IMR-90 (cell line): ENCODE results near the gene CERS6. TPM values are rescaled to one million over a fixed set of nuclear protein-coding genes. Genes with fewer than 3 reads are reported as not detected.

Experiments used
- ATAC-seq: fragments of 200-7000 bp; cut with Tn5 transposase; 2 replicates; pipeline ENCODE4 v1.9.1; 2020; ENCODE audit warnings: low read depth, mild to moderate bottlenecking, moderate library complexity
- BruUV-seq: library from RNA; stranded (reverse); fragments of 400-500 nt; replicated peaks from 2 replicates; lab custom pipeline; 2021; lab: Mats Ljungman, UMichigan
- CTCF ChIA-PET: fragments of 300-600 bp; formaldehyde crosslinking; extraction: SDS; loops from one replicate; lab custom pipeline; 2021; ENCODE audit warnings: antibody characterized with exemption; lab: Yijun Ruan, JAX
- POLR2A ChIA-PET: fragments of 300-600 bp; sonication (Branson Sonifier 250); formaldehyde crosslinking; loops from one replicate; lab custom pipeline; 2022; ENCODE audit warnings: antibody characterized with exemption; ENCODE audit not compliant: unreplicated experiment; lab: Charles Lee
- DNase-seq: peaks from one replicate; pipeline ENCODE4 v3.0.0; 2013
- H2AFZ ChIP-seq: replicated peaks from 2 replicates; pipeline ENCODE3; 2013; ENCODE audit warnings: low read length, mild to moderate bottlenecking; ENCODE audit not compliant: poor library complexity
- H2AK5ac ChIP-seq: 2 replicates; pipeline ENCODE4 v1.6.1; 2013; ENCODE audit warnings: low read depth, low read length, inconsistent platforms
- H2AK9ac ChIP-seq: replicated peaks from 2 replicates; pipeline ENCODE3; 2013; ENCODE audit warnings: mild to moderate bottlenecking, low read depth, low read length, moderate library complexity; ENCODE audit not compliant: poor library complexity
- H2BK120ac ChIP-seq: 2 replicates; pipeline ENCODE4 v1.6.1; 2013; ENCODE audit warnings: low read depth, low read length, inconsistent platforms
- H2BK15ac ChIP-seq: 3 replicates; pipeline ENCODE4 v1.6.1; 2013; ENCODE audit warnings: low read depth, low read length, inconsistent platforms
- H2BK20ac ChIP-seq: 2 replicates; pipeline ENCODE4 v1.6.1; 2013; ENCODE audit warnings: low read depth, mild to moderate bottlenecking, inconsistent platforms, low read length, moderate library complexity
- H2BK5ac ChIP-seq: 2 replicates; pipeline ENCODE4 v1.6.1; 2013; ENCODE audit warnings: mild to moderate bottlenecking, low read depth, low read length, inconsistent platforms; ENCODE audit not compliant: poor library complexity, severe bottlenecking
- H3K14ac ChIP-seq: replicated peaks from 2 replicates; pipeline ENCODE4 v1.6.1; 2013; ENCODE audit warnings: low read depth, low read length, inconsistent platforms
- H3K18ac ChIP-seq: 2 replicates; pipeline ENCODE4 v1.6.1; 2013; ENCODE audit warnings: low read depth, low read length, control low read depth
- H3K23ac ChIP-seq: 2 replicates; pipeline ENCODE4 v1.6.1; 2013; ENCODE audit warnings: low read depth, low read length, inconsistent platforms
- H3K27ac ChIP-seq: 2 replicates; pipeline ENCODE4 v1.5.1; 2013; ENCODE audit warnings: mild to moderate bottlenecking, control low read depth, low read length; ENCODE audit not compliant: insufficient read depth
- H3K27me3 ChIP-seq: 2 replicates; pipeline ENCODE4 v1.6.1; 2013; ENCODE audit warnings: low read length; ENCODE audit not compliant: control insufficient read depth, insufficient read depth
- H3K36me3 ChIP-seq: 2 replicates; pipeline ENCODE4 v1.6.1; 2013; ENCODE audit warnings: low read length, mixed read lengths; ENCODE audit not compliant: control insufficient read depth, insufficient read depth
- H3K4ac ChIP-seq: 2 replicates; pipeline ENCODE4 v1.6.1; 2013; ENCODE audit warnings: low read depth, low read length, inconsistent platforms
- H3K4me1 ChIP-seq: 2 replicates; pipeline ENCODE4 v1.6.1; 2013; ENCODE audit warnings: low read length, mixed read lengths; ENCODE audit not compliant: control insufficient read depth, insufficient read depth
- H3K4me2 ChIP-seq: 2 replicates; pipeline ENCODE4 v1.6.1; 2013; ENCODE audit warnings: low read depth, mild to moderate bottlenecking, control low read depth, low read length, moderate library complexity
- H3K4me3 ChIP-seq: 2 replicates; pipeline ENCODE4 v1.5.1; 2013; ENCODE audit warnings: low read depth, mild to moderate bottlenecking, control low read depth, low read length, moderate library complexity; ENCODE audit not compliant: insufficient read depth
- H3K56ac ChIP-seq: 2 replicates; pipeline ENCODE4 v1.6.1; 2013; ENCODE audit warnings: low read length, inconsistent platforms; ENCODE audit not compliant: insufficient read depth; ENCODE audit errors: extremely low read depth
- H3K79me1 ChIP-seq, 2 experiments: 2 replicates each; pipeline ENCODE4 v1.6.1; 2013; ENCODE audit warnings: low read length in 2 of 2, inconsistent platforms in 1 of 2, low read depth in 1 of 2
- H3K9ac ChIP-seq: 2 replicates; pipeline ENCODE4 v1.6.1; 2013; ENCODE audit warnings: low read depth, low read length, control low read depth
- H3K9me1 ChIP-seq: 2 replicates; pipeline ENCODE4 v1.6.1; 2013; ENCODE audit warnings: low read length, inconsistent platforms; ENCODE audit not compliant: insufficient read depth
- H3K9me3 ChIP-seq: 2 replicates; pipeline ENCODE4 v1.6.1; 2013; ENCODE audit warnings: low read length; ENCODE audit not compliant: control insufficient read depth, insufficient read depth
- H4K20me1 ChIP-seq: 2 replicates; pipeline ENCODE4 v1.6.1; 2013; ENCODE audit warnings: low read length, inconsistent platforms; ENCODE audit not compliant: insufficient read depth
- H4K5ac ChIP-seq: 2 replicates; pipeline ENCODE4 v1.6.1; 2013; ENCODE audit warnings: mild to moderate bottlenecking, low read depth, low read length, control low read depth
- H4K8ac ChIP-seq, 2 experiments: 2 replicates each; pipeline ENCODE4 v1.6.1; 2013; ENCODE audit warnings: low read depth in 2 of 2, low read length in 2 of 2, control low read depth in 1 of 2, inconsistent platforms in 1 of 2
- H4K91ac ChIP-seq: 2 replicates; pipeline ENCODE4 v1.6.1; 2013; ENCODE audit warnings: low read depth, low read length, inconsistent platforms; ENCODE audit not compliant: insufficient read depth
- BHLHE40 ChIP-seq: fragments of 150-350 bp; IDR thresholded peaks from 2 replicates; pipeline ENCODE4 v1.6.1; 2016; ENCODE audit warnings: mild to moderate bottlenecking, low read depth, low read length
- CEBPB ChIP-seq: IDR thresholded peaks from 2 replicates; pipeline ENCODE4 v1.6.1; 2012; ENCODE audit warnings: low read depth, low read length, improper control_type of control experiment
- CHD1 ChIP-seq: IDR thresholded peaks from 2 replicates; pipeline ENCODE4 v1.6.1; 2012; ENCODE audit warnings: low read depth, low read length, improper control_type of control experiment
- FOS ChIP-seq: fragments of 150-350 bp; IDR thresholded peaks from 2 replicates; pipeline ENCODE4 v1.6.1; 2016; ENCODE audit warnings: low read depth, low read length
- MAFK ChIP-seq: IDR thresholded peaks from 2 replicates; pipeline ENCODE4 v1.6.1; 2012; ENCODE audit warnings: low read depth, low read length, improper control_type of control experiment
- MAZ ChIP-seq: IDR thresholded peaks from 2 replicates; pipeline ENCODE4 v1.6.1; 2012; ENCODE audit warnings: low read depth, mild to moderate bottlenecking, low read length, improper control_type of control experiment, moderate library complexity, borderline replicate concordance
- MXI1 ChIP-seq: IDR thresholded peaks from 2 replicates; pipeline ENCODE4 v1.6.1; 2012; ENCODE audit warnings: low read depth, mild to moderate bottlenecking, low read length, moderate library complexity, borderline replicate concordance
- NFE2L2 ChIP-seq: fragments of 150-350 bp; IDR thresholded peaks from 2 replicates; pipeline ENCODE4 v1.6.1; 2016; ENCODE audit warnings: low read depth, mild to moderate bottlenecking, low read length
- POLR2A ChIP-seq: IDR thresholded peaks from 2 replicates; pipeline ENCODE4 v1.6.1; 2012; ENCODE audit warnings: mild to moderate bottlenecking, low read depth, low read length
- RAD21 ChIP-seq: IDR thresholded peaks from 2 replicates; pipeline ENCODE4 v1.6.1; 2012; ENCODE audit warnings: low read length, improper control_type of control experiment
- RCOR1 ChIP-seq: IDR thresholded peaks from 2 replicates; pipeline ENCODE4 v1.6.1; 2012; ENCODE audit warnings: mild to moderate bottlenecking, low read length, improper control_type of control experiment; ENCODE audit not compliant: insufficient replicate concordance
- SMC3 ChIP-seq: fragments of 150-350 bp; IDR thresholded peaks from 2 replicates; pipeline ENCODE4 v1.6.1; 2016; ENCODE audit warnings: low read depth, mild to moderate bottlenecking, antibody characterized with exemption, low read length, moderate library complexity
- WGBS, 2 experiments: methylation state at CpG; one replicate each; pipeline versions ENCODE4 v1.1.5 to v1.1.7; 2013; ENCODE audit warnings: missing lambda C conversion rate in 2 of 2; ENCODE audit not compliant: insufficient read length in 1 of 2; ENCODE audit errors: extremely low coverage in 2 of 2; 5-methylcytosine and 5-hydroxymethylcytosine counted together
- dilution Hi-C: fragments of 300-500 bp; cut with HindIII; formaldehyde crosslinking; loops from one replicate; pipeline ENCODE4 v1.14.3; 2018; ENCODE audit warnings: low sequenced_read_pairs; ENCODE audit not compliant: unreplicated experiment
- in situ Hi-C: fragments of 300-500 bp; cut with MboI; formaldehyde crosslinking; loops from 3 replicates; pipeline ENCODE4 v1.14.3; 2019; ENCODE audit warnings: low sequenced_read_pairs, inconsistent platforms, mixed read lengths
- intact Hi-C: fragments of 100-400 bp; cut with micrococcal nuclease; formaldehyde crosslinking; loops from 2 replicates; pipeline ENCODE4 v1.10.0; 2022
- polyA plus RNA-seq, 3 experiments: library from polyadenylated mRNA; depleted of rRNA; stranded (reverse); fragments of >200 nt; gene quantifications; 2 replicates each; pipeline ENCODE4 v1.2.3, GENCODE V29; 2012; ENCODE audit warnings: low replicate concordance in 1 of 3
- total RNA-seq: library from RNA; depleted of rRNA; stranded (reverse); fragments of >200 nt; gene quantifications from 2 replicates; pipeline ENCODE4 v1.2.3, GENCODE V29; 2012
- TF ChIP-seq, protein P1 (sequence below): fragments of 150-350 bp; IDR thresholded peaks from 2 replicates; pipeline ENCODE4 v1.6.1; 2016; ENCODE audit warnings: low read depth, mild to moderate bottlenecking, low read length, moderate library complexity, borderline replicate concordance
- TF ChIP-seq, protein P2 (sequence below): fragments of 150-350 bp; IDR thresholded peaks from 2 replicates; pipeline ENCODE4 v1.6.1; 2017; ENCODE audit warnings: mild to moderate bottlenecking, antibody characterized with exemption, low read length, low read depth
- TF ChIP-seq, protein P3 (sequence below): conservative IDR thresholded peaks from 2 replicates; pipeline ENCODE4 v1.5.1; 2012; ENCODE audit warnings: mild to moderate bottlenecking, low read depth, low read length, improper control_type of control experiment

Gene CERS6
- total and polyA plus RNA-seq, 2 of the 4 experiments (the other 2 are of a cell fraction) = 2.1 to 5.7 TPM

DNA sequence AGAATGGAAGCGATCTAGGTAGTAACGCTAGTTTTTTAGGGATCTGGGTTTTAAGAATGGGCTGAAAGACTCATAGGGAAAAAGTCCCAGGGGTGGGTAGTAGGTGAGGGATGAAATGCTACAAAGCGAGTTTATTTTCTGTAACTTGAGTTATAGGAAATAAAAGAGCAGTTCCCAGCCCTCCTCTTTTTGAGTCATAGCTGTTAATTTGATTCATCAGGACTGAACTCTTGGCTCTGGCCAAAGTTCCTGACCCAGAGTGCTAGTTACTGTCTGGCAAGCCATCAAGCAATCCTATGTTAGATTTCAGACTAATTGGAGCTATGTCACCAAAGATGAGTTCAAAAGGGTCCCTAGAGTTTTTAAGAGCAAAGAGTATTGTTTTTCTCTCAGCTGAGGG, 328.9 kb downstream of the CERS6 start:
- no peaks in the 10 kb centered on the region for H4K20me1 ChIP-seq
- H2BK120ac ChIP-seq = no peak overlapping the region
- no peaks in the 10 kb centered on the region for H3K4me1 ChIP-seq
- H3K27me3 ChIP-seq = no peaks in the 10 kb centered on the region; the same call in none of the 2 replicates
- no peak overlapping the region for H3K9ac ChIP-seq
- no peak overlapping the region for H2AK5ac ChIP-seq
- POLR2A ChIA-PET = no interaction called here
- no peak overlapping the region for H2AFZ ChIP-seq
- no peaks in the 10 kb centered on the region for H3K9me1 ChIP-seq
- H3K4me3 ChIP-seq = no peak overlapping the region
- WGBS, 2 experiments = no CpG with 5 or more reads among the region's 3 CpGs
- CTCF ChIA-PET = no interaction called here
- H2BK5ac ChIP-seq = no peak overlapping the region
- no peak overlapping the region for H4K5ac ChIP-seq
- H2BK20ac ChIP-seq = no peak overlapping the region
- no peak for ATAC-seq
- TF ChIP-seq SMC3 (no peak), BHLHE40 (no peak), MXI1 (no peak), NFE2L2 (no peak), POLR2A (no peak), RAD21 (no peak), MAFK (no peak), FOS (no peak), CHD1 (no peak), RCOR1 (no peak), MAZ (no peak), CEBPB (no peak)
- TF ChIP-seq, protein P1, sequence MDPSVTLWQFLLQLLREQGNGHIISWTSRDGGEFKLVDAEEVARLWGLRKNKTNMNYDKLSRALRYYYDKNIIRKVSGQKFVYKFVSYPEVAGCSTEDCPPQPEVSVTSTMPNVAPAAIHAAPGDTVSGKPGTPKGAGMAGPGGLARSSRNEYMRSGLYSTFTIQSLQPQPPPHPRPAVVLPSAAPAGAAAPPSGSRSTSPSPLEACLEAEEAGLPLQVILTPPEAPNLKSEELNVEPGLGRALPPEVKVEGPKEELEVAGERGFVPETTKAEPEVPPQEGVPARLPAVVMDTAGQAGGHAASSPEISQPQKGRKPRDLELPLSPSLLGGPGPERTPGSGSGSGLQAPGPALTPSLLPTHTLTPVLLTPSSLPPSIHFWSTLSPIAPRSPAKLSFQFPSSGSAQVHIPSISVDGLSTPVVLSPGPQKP = no peak
- TF ChIP-seq, protein P2, sequence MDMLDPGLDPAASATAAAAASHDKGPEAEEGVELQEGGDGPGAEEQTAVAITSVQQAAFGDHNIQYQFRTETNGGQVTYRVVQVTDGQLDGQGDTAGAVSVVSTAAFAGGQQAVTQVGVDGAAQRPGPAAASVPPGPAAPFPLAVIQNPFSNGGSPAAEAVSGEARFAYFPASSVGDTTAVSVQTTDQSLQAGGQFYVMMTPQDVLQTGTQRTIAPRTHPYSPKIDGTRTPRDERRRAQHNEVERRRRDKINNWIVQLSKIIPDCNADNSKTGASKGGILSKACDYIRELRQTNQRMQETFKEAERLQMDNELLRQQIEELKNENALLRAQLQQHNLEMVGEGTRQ = no peak
- TF ChIP-seq, protein P3, sequence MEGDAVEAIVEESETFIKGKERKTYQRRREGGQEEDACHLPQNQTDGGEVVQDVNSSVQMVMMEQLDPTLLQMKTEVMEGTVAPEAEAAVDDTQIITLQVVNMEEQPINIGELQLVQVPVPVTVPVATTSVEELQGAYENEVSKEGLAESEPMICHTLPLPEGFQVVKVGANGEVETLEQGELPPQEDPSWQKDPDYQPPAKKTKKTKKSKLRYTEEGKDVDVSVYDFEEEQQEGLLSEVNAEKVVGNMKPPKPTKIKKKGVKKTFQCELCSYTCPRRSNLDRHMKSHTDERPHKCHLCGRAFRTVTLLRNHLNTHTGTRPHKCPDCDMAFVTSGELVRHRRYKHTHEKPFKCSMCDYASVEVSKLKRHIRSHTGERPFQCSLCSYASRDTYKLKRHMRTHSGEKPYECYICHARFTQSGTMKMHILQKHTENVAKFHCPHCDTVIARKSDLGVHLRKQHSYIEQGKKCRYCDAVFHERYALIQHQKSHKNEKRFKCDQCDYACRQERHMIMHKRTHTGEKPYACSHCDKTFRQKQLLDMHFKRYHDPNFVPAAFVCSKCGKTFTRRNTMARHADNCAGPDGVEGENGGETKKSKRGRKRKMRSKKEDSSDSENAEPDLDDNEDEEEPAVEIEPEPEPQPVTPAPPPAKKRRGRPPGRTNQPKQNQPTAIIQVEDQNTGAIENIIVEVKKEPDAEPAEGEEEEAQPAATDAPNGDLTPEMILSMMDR = no peak
- H3K56ac ChIP-seq = no peak overlapping the region
- in situ Hi-C loops (no loop called here), intact Hi-C loops (no loop called here), dilution Hi-C loops (no loop called here)
- DNase-seq = no peak
- no peak overlapping the region for H3K18ac ChIP-seq
- no peak overlapping the region for H3K23ac ChIP-seq
- no peak overlapping the region for H4K8ac ChIP-seq
- no peaks in the 10 kb centered on the region for H3K79me1 ChIP-seq
- no peak overlapping the region for H2AK9ac ChIP-seq
- H3K4me2 ChIP-seq = no peak overlapping the region
- H3K9me3 ChIP-seq = no peaks in the 10 kb centered on the region
- no peak overlapping the region for H3K4ac ChIP-seq
- H4K91ac ChIP-seq = no peak overlapping the region
- no peaks in the 10 kb centered on the region for H3K36me3 ChIP-seq
- no peak overlapping the region for H3K14ac ChIP-seq
- H2BK15ac ChIP-seq = no peak overlapping the region
- H3K27ac ChIP-seq = no peak overlapping the region
- no TSS peak for BruUV-seq
